ENCODE results near the gene TBC1D2B.

The TBC1D2B gene

DNA sequence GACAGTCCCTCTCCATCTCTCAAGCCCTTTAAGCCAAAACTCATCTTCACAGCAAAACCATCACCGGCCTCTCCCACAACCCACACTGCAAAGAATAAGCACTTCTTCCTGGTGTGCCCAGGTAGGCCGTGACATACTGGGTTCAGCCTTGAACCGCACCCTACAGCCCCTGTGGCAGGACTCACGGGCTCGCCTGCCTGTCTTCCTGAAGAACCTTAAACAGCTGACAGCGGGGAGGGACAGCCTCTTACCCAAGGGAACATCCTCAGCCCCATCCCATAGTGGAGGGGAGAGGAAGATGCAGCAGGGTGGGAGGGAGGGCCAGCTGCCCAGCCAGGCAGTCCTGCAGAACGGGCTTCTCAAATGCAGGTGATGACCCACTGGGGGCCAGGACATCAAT, 40.2 kb downstream of the TBC1D2B start:
- DNase-seq (ENCODE audit: low read depth, low spot score) = no peak
- TF ChIP-seq, protein P1, sequence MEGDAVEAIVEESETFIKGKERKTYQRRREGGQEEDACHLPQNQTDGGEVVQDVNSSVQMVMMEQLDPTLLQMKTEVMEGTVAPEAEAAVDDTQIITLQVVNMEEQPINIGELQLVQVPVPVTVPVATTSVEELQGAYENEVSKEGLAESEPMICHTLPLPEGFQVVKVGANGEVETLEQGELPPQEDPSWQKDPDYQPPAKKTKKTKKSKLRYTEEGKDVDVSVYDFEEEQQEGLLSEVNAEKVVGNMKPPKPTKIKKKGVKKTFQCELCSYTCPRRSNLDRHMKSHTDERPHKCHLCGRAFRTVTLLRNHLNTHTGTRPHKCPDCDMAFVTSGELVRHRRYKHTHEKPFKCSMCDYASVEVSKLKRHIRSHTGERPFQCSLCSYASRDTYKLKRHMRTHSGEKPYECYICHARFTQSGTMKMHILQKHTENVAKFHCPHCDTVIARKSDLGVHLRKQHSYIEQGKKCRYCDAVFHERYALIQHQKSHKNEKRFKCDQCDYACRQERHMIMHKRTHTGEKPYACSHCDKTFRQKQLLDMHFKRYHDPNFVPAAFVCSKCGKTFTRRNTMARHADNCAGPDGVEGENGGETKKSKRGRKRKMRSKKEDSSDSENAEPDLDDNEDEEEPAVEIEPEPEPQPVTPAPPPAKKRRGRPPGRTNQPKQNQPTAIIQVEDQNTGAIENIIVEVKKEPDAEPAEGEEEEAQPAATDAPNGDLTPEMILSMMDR (IDR thresholded peaks at IDR 0.05; ENCODE audit: low read depth, low read length) = no peak
- H3K4me3 ChIP-seq (ENCODE audit: low read depth, low read length) = no peak overlapping the region
- in situ Hi-C loops (cut with HindIII; ENCODE audit: low sequenced_read_pairs) = no loop called here

GRCh38 chr15:78035861-78036476, 41.5 kb downstream of the TBC1D2B start:
- no peak for DNase-seq (ENCODE audit: low read depth, low spot score)
- H3K4me3 ChIP-seq (ENCODE audit: low read depth, low read length) = no peak overlapping the region
- in situ Hi-C loops (cut with HindIII; ENCODE audit: low sequenced_read_pairs) = no loop called here
- TF ChIP-seq, protein P1 (IDR thresholded peaks at IDR 0.05; ENCODE audit: low read depth, low read length) = no peak

- DNase-seq (ENCODE audit: low read depth, low spot score) = no peak
- TF ChIP-seq, protein P1 (IDR thresholded peaks at IDR 0.05; ENCODE audit: low read depth, low read length) = no peak
- in situ Hi-C loops (cut with HindIII; ENCODE audit: low sequenced_read_pairs) = no loop called here
- no peak overlapping the region for H3K4me3 ChIP-seq (ENCODE audit: low read depth, low read length)
Measured at GRCh38 chr15:78035321-78035751, 42.2 kb downstream of the TBC1D2B start.

- TF ChIP-seq, protein P1 (IDR thresholded peaks at IDR 0.05; ENCODE audit: low read depth, low read length) = no peak
- DNase-seq (ENCODE audit: low read depth, low spot score) = no peak
- in situ Hi-C loops (cut with HindIII; ENCODE audit: low sequenced_read_pairs) = no loop called here
- no peak overlapping the region for H3K4me3 ChIP-seq (ENCODE audit: low read depth, low read length)
Measured at GRCh38 chr15:78034495-78035191, 42.9 kb downstream of the TBC1D2B start.

GRCh38 chr15:78033864-78034263, 43.6 kb downstream of the TBC1D2B start:
- in situ Hi-C loops (cut with HindIII; ENCODE audit: low sequenced_read_pairs) = no loop called here
- no peak for DNase-seq (ENCODE audit: low read depth, low spot score)
- TF ChIP-seq, protein P1 (IDR thresholded peaks at IDR 0.05; ENCODE audit: low read depth, low read length) = no peak
- H3K4me3 ChIP-seq (ENCODE audit: low read depth, low read length) = no peak overlapping the region

DNA sequence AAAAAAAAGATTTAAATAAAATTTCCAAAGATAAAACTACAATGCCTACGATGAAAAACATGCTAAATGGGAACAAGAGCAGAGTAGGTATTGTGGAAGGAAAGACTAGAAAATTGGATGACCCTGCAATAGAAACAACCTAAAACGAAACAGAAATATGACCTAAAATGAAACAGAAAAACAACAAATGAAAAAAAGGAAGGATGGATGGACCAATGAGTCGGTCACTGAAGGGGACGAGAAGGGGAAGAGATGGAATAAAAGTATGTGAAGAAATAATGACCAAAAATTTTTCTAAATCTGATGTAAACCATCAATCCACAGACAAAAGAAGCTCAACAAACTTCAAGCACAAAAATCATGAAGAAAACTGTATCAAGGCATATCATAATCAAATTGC, 44.8 kb downstream of the TBC1D2B start:
- DNase-seq (ENCODE audit: low read depth, low spot score) = no peak
- H3K4me3 ChIP-seq (ENCODE audit: low read depth, low read length) = no peak overlapping the region
- TF ChIP-seq, protein P1 (IDR thresholded peaks at IDR 0.05; ENCODE audit: low read depth, low read length) = no peak
- in situ Hi-C loops (cut with HindIII; ENCODE audit: low sequenced_read_pairs) = no loop called here
